ENCODE measurements around the gene TMEM74B.

The TMEM74B gene

GRCh38 chr20:1134355-1134754 lies 50.4 kb downstream of the TMEM74B start:
- DNase-seq, result no peak

- DNase-seq, result no peak
Observed at GRCh38 chr20:1131354-1131753, 53.4 kb downstream of the TMEM74B start.

GRCh38 chr20:1130847-1131246 lies 53.9 kb downstream of the TMEM74B start:
- DNase-seq, result no peak

Data from activated CD8-positive, alpha-beta memory T cell treated with anti-CD3 and anti-CD28 coated beads, Interleukin-2, amount 50 U/mL, for 48 hours (primary cell).